Fibroblast of lung (primary cell): Measurements from ENCODE around the gene GRK5.

Experiments used
- EZH2 ChIP-seq: IDR thresholded peaks from 2 replicates; pipeline ENCODE4 v1.5.1; 2012; ENCODE audit warnings: low read length, control low read depth, mild to moderate bottlenecking; ENCODE audit errors: missing control alignments
- TF ChIP-seq, protein P1 (sequence below), 2 donors: IDR thresholded peaks in 1 of 2; conservative IDR thresholded peaks in 1 of 2; 1 replicate in 1 of 2; 2 replicates in 1 of 2; pipeline ENCODE4 v1.5.1; 2011 to 2012; ENCODE audit warnings: low read length in 2 of 2, control low read depth in 1 of 2, inconsistent platforms in 1 of 2, low read depth in 1 of 2, mild to moderate bottlenecking in 1 of 2

DNA sequence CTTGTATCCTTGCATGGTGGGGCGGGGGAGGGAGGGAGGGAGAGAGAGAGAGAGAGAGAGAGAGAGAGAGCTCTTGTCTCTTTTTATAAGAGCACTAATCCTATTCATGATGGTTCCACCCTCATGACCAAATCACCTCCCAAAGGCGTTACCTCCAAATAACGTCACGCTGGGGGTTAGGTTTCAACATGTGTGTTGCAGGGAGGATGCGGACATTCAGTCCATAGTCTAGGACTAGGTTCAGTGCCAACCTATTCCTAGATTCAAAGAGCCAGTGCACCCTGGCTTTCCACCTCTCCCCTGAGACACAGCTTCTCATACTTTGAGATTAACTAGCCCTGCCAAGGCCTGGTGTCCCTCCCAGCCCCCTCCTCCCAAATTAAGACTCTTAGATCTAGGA is 123.0 kb downstream of the GRK5 start:
- TF ChIP-seq, protein P1, sequence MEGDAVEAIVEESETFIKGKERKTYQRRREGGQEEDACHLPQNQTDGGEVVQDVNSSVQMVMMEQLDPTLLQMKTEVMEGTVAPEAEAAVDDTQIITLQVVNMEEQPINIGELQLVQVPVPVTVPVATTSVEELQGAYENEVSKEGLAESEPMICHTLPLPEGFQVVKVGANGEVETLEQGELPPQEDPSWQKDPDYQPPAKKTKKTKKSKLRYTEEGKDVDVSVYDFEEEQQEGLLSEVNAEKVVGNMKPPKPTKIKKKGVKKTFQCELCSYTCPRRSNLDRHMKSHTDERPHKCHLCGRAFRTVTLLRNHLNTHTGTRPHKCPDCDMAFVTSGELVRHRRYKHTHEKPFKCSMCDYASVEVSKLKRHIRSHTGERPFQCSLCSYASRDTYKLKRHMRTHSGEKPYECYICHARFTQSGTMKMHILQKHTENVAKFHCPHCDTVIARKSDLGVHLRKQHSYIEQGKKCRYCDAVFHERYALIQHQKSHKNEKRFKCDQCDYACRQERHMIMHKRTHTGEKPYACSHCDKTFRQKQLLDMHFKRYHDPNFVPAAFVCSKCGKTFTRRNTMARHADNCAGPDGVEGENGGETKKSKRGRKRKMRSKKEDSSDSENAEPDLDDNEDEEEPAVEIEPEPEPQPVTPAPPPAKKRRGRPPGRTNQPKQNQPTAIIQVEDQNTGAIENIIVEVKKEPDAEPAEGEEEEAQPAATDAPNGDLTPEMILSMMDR (conservative IDR thresholded peaks at IDR 0.05 in 1 of 2, IDR thresholded peaks at IDR 0.05 in 1 of 2; ENCODE audit: low read depth in 1 of 2, low read length in 2 of 2), result no peak
- TF ChIP-seq EZH2, result no peak
